Cerebellar cortex (tissue), 1 donor: ENCODE results near the gene SELENOI.

Experiments
- DNase-seq: peaks from one replicate; pipeline ENCODE4 v3.0.0-alpha.2; 2015; ENCODE audit warnings: low spot score

The SELENOI gene

GRCh38 chr2:26412091-26412673 is 66.2 kb downstream of the SELENOI start:
- DNase-seq: no peak

- DNase-seq: no peak
Measured at GRCh38 chr2:26414311-26414710, 68.4 kb downstream of the SELENOI start.

- DNase-seq: no peak
Measured at GRCh38 chr2:26421961-26422360, 76.0 kb downstream of the SELENOI start.

GRCh38 chr2:26422947-26423629 is 77.1 kb downstream of the SELENOI start:
- DNase-seq: no peak

- DNase-seq: no peak
Measured at GRCh38 chr2:26423750-26424149, 77.8 kb downstream of the SELENOI start.

GRCh38 chr2:26424221-26424620 is 78.3 kb downstream of the SELENOI start:
- no peak for DNase-seq

GRCh38 chr2:26428846-26429245 is 82.9 kb downstream of the SELENOI start:
- no peak for DNase-seq

- DNase-seq: peak; percentile 44
Measured at GRCh38 chr2:26429779-26430578, 84.0 kb downstream of the SELENOI start.

- DNase-seq: no peak
Measured at GRCh38 chr2:26430826-26431225, 84.9 kb downstream of the SELENOI start.

GRCh38 chr2:26432363-26432762 is 86.4 kb downstream of the SELENOI start:
- DNase-seq: no peak

GRCh38 chr2:26432859-26433258 is 86.9 kb downstream of the SELENOI start:
- no peak for DNase-seq

GRCh38 chr2:26435106-26435505 is 89.2 kb downstream of the SELENOI start:
- DNase-seq: no peak

GRCh38 chr2:26438526-26438925 is 92.6 kb downstream of the SELENOI start:
- no peak for DNase-seq

- DNase-seq: no peak
Measured at GRCh38 chr2:26438926-26439325, 93.0 kb downstream of the SELENOI start.

- DNase-seq: no peak
Measured at GRCh38 chr2:26442301-26442700, 96.4 kb downstream of the SELENOI start.

- no peak for DNase-seq
Measured at GRCh38 chr2:26442707-26443106, 96.8 kb downstream of the SELENOI start.

- DNase-seq: no peak
Measured at GRCh38 chr2:26444236-26444635, 98.3 kb downstream of the SELENOI start.
